ENCODE measurements around the gene FXR2.

FXR2 gene

DNA sequence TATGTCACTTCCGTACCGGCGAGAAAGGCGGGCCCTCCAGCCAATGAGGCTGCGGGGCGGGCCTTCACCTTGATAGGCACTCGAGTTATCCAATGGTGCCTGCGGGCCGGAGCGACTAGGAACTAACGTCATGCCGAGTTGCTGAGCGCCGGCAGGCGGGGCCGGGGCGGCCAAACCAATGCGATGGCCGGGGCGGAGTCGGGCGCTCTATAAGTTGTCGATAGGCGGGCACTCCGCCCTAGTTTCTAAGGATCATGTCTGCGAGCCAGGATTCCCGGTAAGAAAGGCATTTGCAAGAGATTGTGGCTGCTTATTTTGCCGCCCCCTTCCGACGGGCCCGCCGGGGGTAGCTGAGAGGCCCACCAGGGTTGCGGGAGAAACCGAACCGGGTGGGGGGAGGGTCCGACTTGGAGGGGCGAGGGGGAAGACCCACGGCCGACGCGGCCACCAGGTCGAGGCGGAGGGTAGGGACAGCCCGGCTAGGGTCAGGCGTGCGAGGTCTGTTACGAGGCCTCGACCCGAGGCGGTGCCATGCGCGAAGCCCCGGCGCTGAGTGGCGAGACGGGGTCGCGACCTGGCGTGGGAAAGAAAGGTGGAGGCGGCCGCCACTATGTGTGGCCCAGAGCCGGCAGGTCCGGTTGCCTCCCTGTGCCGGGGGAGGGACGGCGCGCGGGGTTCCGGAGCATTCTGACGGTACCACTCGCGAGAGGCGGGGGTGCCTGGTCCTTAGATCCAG, 41.9 kb downstream of the FXR2 start (continued):
- TF ChIP-seq ZNF23 (tag by site-specific recombination; IDR thresholded peaks at IDR 0.05; ENCODE audit: borderline replicate concordance) (no peak), ZNF146 (tag by site-specific recombination; IDR thresholded peaks at IDR 0.05) (0 out of 2 replicates have a peak, but pooled peaks have one; percentile 13), YY1 (tag by site-specific recombination; IDR thresholded peaks at IDR 0.05) (peak; percentile 60; the same call in 1 of the 2 replicates), YY2 (tag by site-specific recombination; IDR thresholded peaks at IDR 0.05) (peak; percentile 9), ZNF837 (tag by site-specific recombination; IDR thresholded peaks at IDR 0.05) (peak; percentile 65; the same call in 1 of the 2 replicates), ZNF155 (tag by site-specific recombination; IDR thresholded peaks at IDR 0.05) (no peak), TCF7L2 (IDR thresholded peaks at IDR 0.05; ENCODE audit: borderline replicate concordance, low read depth, low read length) (no peak), ZNF423 (tag by site-specific recombination; IDR thresholded peaks at IDR 0.05) (0 out of 2 replicates have a peak, but pooled peaks have one; percentile 15), GFI1B (tag by site-specific recombination; IDR thresholded peaks at IDR 0.05) (no peak), ZNF621 (tag by site-specific recombination; IDR thresholded peaks at IDR 0.05) (no peak), REPIN1 (tag by site-specific recombination; IDR thresholded peaks at IDR 0.05; ENCODE audit: low read depth) (0 out of 2 replicates have a peak, but pooled peaks have one; percentile 40), ZNF362 (tag by site-specific recombination; IDR thresholded peaks at IDR 0.05) (no peak), ZFP3 (tag by site-specific recombination; IDR thresholded peaks at IDR 0.05; ENCODE audit: low read depth) (no peak), ZNF140 (tag by site-specific recombination; IDR thresholded peaks at IDR 0.05) (no peak), ZNF391 (tag by site-specific recombination; IDR thresholded peaks at IDR 0.05; ENCODE audit: borderline replicate concordance, low read depth) (peak; percentile 23; the same call in 1 of the 2 replicates), ZNF639 (tag by site-specific recombination; IDR thresholded peaks at IDR 0.05) (peak; percentile 23; the same call in 1 of the 2 replicates), ZNF121 (tag by site-specific recombination; IDR thresholded peaks at IDR 0.05) (no peak), MZF1 (tag by site-specific recombination; IDR thresholded peaks at IDR 0.05; ENCODE audit: borderline replicate concordance) (no peak), ZNF302 (tag by site-specific recombination; IDR thresholded peaks at IDR 0.05; ENCODE audit: low read depth) (no peak), ZNF610 (tag by site-specific recombination; IDR thresholded peaks at IDR 0.05; ENCODE audit: borderline replicate concordance) (0 out of 2 replicates have a peak, but pooled peaks have one; percentile 45), ZNF600 (tag by site-specific recombination; IDR thresholded peaks at IDR 0.05) (no peak), SALL2 (tag by site-specific recombination; IDR thresholded peaks at IDR 0.05; ENCODE audit: borderline replicate concordance) (no peak), ZNF768 (tag by site-specific recombination; IDR thresholded peaks at IDR 0.05) (no peak; the same call in 1 of the 2 replicates), ZNF148 (tag by site-specific recombination; IDR thresholded peaks at IDR 0.05; ENCODE audit: borderline replicate concordance) (no peak), ZNF624 (tag by site-specific recombination; IDR thresholded peaks at IDR 0.05) (0 out of 2 replicates have a peak, but pooled peaks have one; percentile 69), ZFP69B (tag by site-specific recombination; IDR thresholded peaks at IDR 0.05) (no peak), ZNF138 (tag by site-specific recombination; IDR thresholded peaks at IDR 0.05; ENCODE audit: borderline replicate concordance) (no peak), ZBTB1 (tag by site-specific recombination; IDR thresholded peaks at IDR 0.05) (no peak)
- TF ChIP-seq, protein P1, sequence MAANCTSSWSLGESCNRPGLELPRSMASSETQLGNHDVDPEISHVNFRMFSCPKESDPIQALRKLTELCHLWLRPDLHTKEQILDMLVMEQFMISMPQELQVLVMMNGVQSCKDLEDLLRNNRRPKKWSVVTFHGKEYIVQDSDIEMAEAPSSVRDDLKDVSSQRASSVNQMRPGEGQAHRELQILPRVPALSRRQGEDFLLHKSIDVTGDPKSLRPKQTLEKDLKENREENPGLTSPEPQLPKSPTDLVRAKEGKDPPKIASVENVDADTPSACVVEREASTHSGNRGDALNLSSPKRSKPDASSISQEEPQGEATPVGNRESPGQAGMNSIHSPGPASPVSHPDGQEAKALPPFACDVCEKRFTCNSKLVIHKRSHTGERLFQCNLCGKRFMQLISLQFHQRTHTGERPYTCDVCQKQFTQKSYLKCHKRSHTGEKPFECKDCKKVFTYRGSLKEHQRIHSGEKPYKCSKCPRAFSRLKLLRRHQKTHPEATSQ (tag by site-specific recombination; IDR thresholded peaks at IDR 0.05): 0 out of 2 replicates have a peak, but pooled peaks have one; percentile 20
- TF ChIP-seq, protein P2, sequence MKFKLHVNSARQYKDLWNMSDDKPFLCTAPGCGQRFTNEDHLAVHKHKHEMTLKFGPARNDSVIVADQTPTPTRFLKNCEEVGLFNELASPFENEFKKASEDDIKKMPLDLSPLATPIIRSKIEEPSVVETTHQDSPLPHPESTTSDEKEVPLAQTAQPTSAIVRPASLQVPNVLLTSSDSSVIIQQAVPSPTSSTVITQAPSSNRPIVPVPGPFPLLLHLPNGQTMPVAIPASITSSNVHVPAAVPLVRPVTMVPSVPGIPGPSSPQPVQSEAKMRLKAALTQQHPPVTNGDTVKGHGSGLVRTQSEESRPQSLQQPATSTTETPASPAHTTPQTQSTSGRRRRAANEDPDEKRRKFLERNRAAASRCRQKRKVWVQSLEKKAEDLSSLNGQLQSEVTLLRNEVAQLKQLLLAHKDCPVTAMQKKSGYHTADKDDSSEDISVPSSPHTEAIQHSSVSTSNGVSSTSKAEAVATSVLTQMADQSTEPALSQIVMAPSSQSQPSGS (tag by site-specific recombination; IDR thresholded peaks at IDR 0.05; ENCODE audit: low read depth): no peak
- TF ChIP-seq, protein P3, sequence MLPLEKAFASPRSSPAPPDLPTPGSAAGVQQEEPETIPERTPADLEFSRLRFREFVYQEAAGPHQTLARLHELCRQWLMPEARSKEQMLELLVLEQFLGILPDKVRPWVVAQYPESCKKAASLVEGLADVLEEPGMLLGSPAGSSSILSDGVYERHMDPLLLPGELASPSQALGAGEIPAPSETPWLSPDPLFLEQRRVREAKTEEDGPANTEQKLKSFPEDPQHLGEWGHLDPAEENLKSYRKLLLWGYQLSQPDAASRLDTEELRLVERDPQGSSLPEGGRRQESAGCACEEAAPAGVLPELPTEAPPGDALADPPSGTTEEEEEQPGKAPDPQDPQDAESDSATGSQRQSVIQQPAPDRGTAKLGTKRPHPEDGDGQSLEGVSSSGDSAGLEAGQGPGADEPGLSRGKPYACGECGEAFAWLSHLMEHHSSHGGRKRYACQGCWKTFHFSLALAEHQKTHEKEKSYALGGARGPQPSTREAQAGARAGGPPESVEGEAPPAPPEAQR (tag by site-specific recombination; IDR thresholded peaks at IDR 0.05): no peak
